ENCODE results near the gene PTER. TPM values are rescaled to one million over a fixed set of nuclear protein-coding genes. Genes with fewer than 3 reads are reported as not detected.

PTER gene
- total and polyA plus RNA-seq, 2 donors from 2014 or later: 16.2 to 22.2 TPM

- H3K9ac ChIP-seq (ENCODE audit: low read length in 3 of 3): no peak overlapping the region
- DNase-seq (no peak), FAIRE-seq (no peak)
- H3K27me3 ChIP-seq (ENCODE audit: control insufficient read depth, insufficient read depth, low read length): no peaks in the 10 kb centered on the region
- H3K4me3 ChIP-seq (ENCODE audit: low read length in 3 of 3): no peak overlapping the region
- TF ChIP-seq CTCF (IDR thresholded peaks at IDR 0.05; ENCODE audit: borderline replicate concordance, extremely low read depth, insufficient read depth): no peak
- H3K36me3 ChIP-seq (ENCODE audit: control insufficient read depth in 2 of 3, insufficient read depth in 3 of 3, low read length in 3 of 3): no peaks in the 10 kb centered on the region
- no peak overlapping the region for H3K27ac ChIP-seq (ENCODE audit: low read depth in 2 of 2, low read length in 2 of 2)
- no peaks in the 10 kb centered on the region for H3K9me3 ChIP-seq (ENCODE audit: control insufficient read depth in 2 of 3, insufficient read depth in 1 of 3, low read length in 3 of 3)
- intact Hi-C loops (cut with DNase I): no loop called here
- H3K4me1 ChIP-seq (ENCODE audit: control insufficient read depth in 2 of 3, insufficient read depth in 2 of 3, low read depth in 1 of 3, low read length in 3 of 3): no peaks in the 10 kb centered on the region
Observed at GRCh38 chr10:16470747-16471146, 33.9 kb downstream of the PTER start.

- intact Hi-C loops (cut with DNase I): no loop called here
- TF ChIP-seq CTCF (IDR thresholded peaks at IDR 0.05; ENCODE audit: borderline replicate concordance, extremely low read depth, insufficient read depth): no peak
- Histone ChIP-seq H3K27ac (ENCODE audit: low read depth in 2 of 2, low read length in 2 of 2) (no peak overlapping the region), H3K9me3 (ENCODE audit: control insufficient read depth in 2 of 3, insufficient read depth in 1 of 3, low read length in 3 of 3) (no peaks in the 10 kb centered on the region), H3K4me3 (ENCODE audit: low read length in 3 of 3) (no peak overlapping the region), H3K4me1 (ENCODE audit: control insufficient read depth in 2 of 3, insufficient read depth in 2 of 3, low read depth in 1 of 3, low read length in 3 of 3) (no peaks in the 10 kb centered on the region), H3K27me3 (ENCODE audit: control insufficient read depth, insufficient read depth, low read length) (no peaks in the 10 kb centered on the region), H3K36me3 (ENCODE audit: control insufficient read depth in 2 of 3, insufficient read depth in 3 of 3, low read length in 3 of 3) (no peaks in the 10 kb centered on the region), H3K9ac (ENCODE audit: low read length in 3 of 3) (no peak overlapping the region)
- FAIRE-seq (no peak), DNase-seq (no peak)
Observed at GRCh38 chr10:16472828-16473227, 36.0 kb downstream of the PTER start.

DNA sequence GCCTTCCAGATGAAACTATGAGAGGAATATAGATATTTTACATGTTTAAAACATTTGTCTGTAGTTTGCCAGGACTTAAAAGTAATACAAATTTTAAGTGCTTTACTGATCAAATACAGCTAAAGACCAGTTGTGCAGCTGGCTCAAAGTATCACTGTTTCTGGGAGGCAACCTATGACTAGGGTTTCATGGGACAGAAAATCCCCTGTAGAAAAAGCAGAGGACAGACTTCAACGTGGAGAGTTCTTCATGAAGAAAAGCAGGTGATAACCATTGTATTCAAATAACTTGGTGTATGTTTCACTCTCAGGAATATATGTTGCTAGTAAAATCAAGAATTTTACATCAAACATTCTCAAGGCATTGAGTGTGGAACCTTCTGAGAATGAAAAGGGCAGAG, 40.9 kb downstream of the PTER start:
- no peak overlapping the region for H3K9ac ChIP-seq (ENCODE audit: low read length in 3 of 3)
- H3K27ac ChIP-seq (ENCODE audit: low read depth in 2 of 2, low read length in 2 of 2): no peak overlapping the region
- no peaks in the 10 kb centered on the region for H3K9me3 ChIP-seq (ENCODE audit: control insufficient read depth in 2 of 3, insufficient read depth in 1 of 3, low read length in 3 of 3)
- no peak overlapping the region for H3K4me3 ChIP-seq (ENCODE audit: low read length in 3 of 3)
- peaks cover 0 to 3% (median 0%) of the 10 kb centered on the region in 3 donors for H3K4me1 ChIP-seq (ENCODE audit: control insufficient read depth in 2 of 3, insufficient read depth in 2 of 3, low read depth in 1 of 3, low read length in 3 of 3)
- FAIRE-seq: no peak
- H3K36me3 ChIP-seq (ENCODE audit: control insufficient read depth in 2 of 3, insufficient read depth in 3 of 3, low read length in 3 of 3): no peaks in the 10 kb centered on the region
- H3K27me3 ChIP-seq (ENCODE audit: control insufficient read depth, insufficient read depth, low read length): no peaks in the 10 kb centered on the region
- DNase-seq: no peak
- intact Hi-C loops (cut with DNase I): no loop called here
- TF ChIP-seq CTCF (IDR thresholded peaks at IDR 0.05; ENCODE audit: borderline replicate concordance, extremely low read depth, insufficient read depth): no peak

DNA sequence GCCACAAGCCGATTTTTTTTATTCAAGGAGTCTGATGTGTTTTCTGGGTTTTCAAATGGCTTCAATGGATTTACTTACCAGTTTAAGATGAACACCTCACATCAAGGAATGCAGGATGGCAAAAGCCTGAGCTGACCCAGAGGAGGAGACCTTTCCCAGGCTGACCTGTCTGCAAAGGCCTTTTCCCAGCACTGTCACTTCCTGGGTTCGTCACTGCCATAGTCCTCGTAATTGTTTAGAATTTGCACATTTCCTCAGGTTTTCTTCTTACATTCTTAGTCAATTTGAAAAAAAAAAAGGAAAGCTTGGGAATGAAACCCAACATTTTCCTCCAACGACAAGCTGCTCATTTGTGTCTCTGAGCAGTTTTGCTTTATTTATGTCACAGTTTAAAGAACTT, 42.0 kb downstream of the PTER start:
- H3K36me3 ChIP-seq (ENCODE audit: control insufficient read depth in 2 of 3, insufficient read depth in 3 of 3, low read length in 3 of 3): no peaks in the 10 kb centered on the region
- intact Hi-C loops (cut with DNase I): no loop called here
- no peaks in the 10 kb centered on the region for H3K9me3 ChIP-seq (ENCODE audit: control insufficient read depth in 2 of 3, insufficient read depth in 1 of 3, low read length in 3 of 3)
- no peaks in the 10 kb centered on the region for H3K27me3 ChIP-seq (ENCODE audit: control insufficient read depth, insufficient read depth, low read length)
- H3K4me3 ChIP-seq (ENCODE audit: low read length in 3 of 3): no peak overlapping the region
- no peak for TF ChIP-seq CTCF (IDR thresholded peaks at IDR 0.05; ENCODE audit: borderline replicate concordance, extremely low read depth, insufficient read depth)
- FAIRE-seq (no peak), DNase-seq (no peak)
- peaks cover 0 to 3% (median 0%) of the 10 kb centered on the region in 3 donors for H3K4me1 ChIP-seq (ENCODE audit: control insufficient read depth in 2 of 3, insufficient read depth in 2 of 3, low read depth in 1 of 3, low read length in 3 of 3)
- no peak overlapping the region for H3K9ac ChIP-seq (ENCODE audit: low read length in 3 of 3)
- no peak overlapping the region for H3K27ac ChIP-seq (ENCODE audit: low read depth in 2 of 2, low read length in 2 of 2)
